Astrocyte of the cerebellum (primary cell): ENCODE results near the gene ACIN1.

Source experiments
- DNase-seq: peaks from one replicate; pipeline ENCODE4 v3.0.0-alpha.2; 2011; ENCODE audit warnings: low read depth
- H3K4me3 ChIP-seq: 2 replicates; pipeline ENCODE4 v1.5.1; 2011; ENCODE audit warnings: mild to moderate bottlenecking, low read depth, low read length, moderate library complexity
- in situ Hi-C: cut with HindIII; loops from 2 replicates; pipeline ENCODE4 v1.10.0; 2017; ENCODE audit warnings: low sequenced_read_pairs
- TF ChIP-seq, protein P1 (sequence below): IDR thresholded peaks from 2 replicates; pipeline ENCODE4 v1.5.1; 2012; ENCODE audit warnings: low read length, low read depth, moderate library complexity, mild to moderate bottlenecking; ENCODE audit errors: missing control alignments

ACIN1 gene

DNA sequence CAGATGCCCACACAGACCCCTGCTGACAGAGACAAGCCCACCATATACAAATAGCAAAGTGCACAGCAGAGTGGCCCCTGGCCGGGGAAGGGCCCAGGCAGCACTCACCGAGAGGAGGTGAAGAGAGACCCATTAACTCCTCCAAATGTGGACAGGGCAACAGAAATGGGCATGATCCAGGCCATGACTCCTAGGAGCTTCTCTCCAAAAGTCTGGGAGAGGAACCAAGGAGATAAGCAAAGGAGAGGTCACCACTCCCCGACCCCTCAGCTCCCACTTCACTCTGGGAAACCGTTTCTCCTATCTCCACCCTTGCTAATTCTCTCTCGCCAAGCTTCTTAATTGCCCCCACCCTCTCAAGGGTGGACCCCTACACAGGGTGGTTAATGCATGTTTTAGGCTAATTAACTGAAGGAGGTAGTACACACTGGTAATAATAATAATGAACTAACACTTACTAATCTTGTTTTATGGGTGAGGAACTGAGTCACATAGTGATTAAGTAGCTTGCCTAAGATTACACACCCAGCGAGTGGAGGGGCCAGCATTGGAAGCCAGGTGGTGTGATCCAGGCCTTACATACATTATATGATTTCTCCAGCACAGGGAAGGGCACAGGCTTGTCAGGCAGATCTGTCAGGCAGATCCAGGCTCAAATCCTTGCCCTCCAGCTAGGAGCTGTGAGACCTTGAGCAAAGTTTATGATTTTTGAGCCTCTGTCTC, 43.0 kb upstream of the ACIN1 start:
- TF ChIP-seq, protein P1, sequence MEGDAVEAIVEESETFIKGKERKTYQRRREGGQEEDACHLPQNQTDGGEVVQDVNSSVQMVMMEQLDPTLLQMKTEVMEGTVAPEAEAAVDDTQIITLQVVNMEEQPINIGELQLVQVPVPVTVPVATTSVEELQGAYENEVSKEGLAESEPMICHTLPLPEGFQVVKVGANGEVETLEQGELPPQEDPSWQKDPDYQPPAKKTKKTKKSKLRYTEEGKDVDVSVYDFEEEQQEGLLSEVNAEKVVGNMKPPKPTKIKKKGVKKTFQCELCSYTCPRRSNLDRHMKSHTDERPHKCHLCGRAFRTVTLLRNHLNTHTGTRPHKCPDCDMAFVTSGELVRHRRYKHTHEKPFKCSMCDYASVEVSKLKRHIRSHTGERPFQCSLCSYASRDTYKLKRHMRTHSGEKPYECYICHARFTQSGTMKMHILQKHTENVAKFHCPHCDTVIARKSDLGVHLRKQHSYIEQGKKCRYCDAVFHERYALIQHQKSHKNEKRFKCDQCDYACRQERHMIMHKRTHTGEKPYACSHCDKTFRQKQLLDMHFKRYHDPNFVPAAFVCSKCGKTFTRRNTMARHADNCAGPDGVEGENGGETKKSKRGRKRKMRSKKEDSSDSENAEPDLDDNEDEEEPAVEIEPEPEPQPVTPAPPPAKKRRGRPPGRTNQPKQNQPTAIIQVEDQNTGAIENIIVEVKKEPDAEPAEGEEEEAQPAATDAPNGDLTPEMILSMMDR: no peak
- DNase-seq: no peak
- H3K4me3 ChIP-seq: no peak overlapping the region
- in situ Hi-C loops: no loop called here

DNA sequence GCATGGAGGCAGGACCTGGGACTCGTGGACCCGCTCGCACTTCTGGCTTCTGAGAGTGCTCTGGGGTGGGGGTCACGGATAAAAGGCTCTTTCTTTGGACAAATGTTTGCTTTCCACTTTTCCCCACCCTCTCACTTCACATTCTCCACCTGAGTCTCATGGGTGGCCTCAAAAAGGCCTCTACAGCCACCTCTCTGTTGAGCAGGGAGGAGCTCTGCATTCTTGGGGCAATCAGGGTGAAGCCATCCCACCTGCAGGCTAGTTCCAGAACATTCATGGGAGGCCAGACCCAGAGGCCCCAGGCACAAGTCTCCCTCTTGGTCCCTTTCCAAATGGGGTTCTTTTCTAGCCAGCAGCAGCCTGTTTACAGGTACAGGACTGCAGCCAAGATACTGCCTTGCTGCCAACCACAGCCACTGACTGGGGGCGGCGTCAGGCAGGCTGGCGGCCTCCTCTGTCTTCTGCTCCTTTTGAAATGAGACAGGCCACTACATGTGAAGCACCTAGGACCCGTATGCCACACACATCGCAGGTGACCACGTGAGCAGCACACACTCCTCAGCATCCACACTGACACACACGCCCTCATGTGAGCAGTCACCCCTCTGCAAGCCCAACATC, 42.4 kb upstream of the ACIN1 start:
- TF ChIP-seq, protein P1: no peak
- no peak overlapping the region for H3K4me3 ChIP-seq
- in situ Hi-C loops: no loop called here
- no peak for DNase-seq

DNA sequence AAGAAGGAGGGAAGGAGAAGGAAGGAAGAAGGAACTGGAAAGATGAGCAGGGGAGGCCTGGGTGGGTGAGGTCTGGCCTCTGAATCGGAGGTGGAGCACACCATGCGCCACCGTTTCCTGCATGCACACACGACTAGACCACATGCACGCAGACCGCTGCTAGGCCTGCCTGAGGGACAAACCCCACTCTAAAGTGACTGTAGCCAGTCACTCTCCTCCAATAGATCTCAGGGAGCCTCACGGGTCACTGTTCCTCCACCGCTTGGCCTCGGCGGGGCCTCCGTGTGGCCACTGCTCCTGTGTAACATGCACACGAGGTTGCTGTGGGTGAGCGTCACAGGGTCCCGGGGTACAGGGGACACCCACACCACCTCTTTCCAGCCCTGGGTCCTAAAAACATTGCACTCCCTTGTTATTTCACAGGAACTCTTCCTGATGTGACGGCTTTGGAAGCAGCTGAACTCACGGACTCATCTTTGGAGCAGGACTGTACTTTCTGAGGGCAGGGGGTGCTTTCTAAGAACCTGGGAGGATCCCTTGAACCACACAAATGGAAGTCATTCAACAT, 41.7 kb upstream of the ACIN1 start:
- in situ Hi-C loops: no loop called here
- TF ChIP-seq, protein P1: no peak
- no peak for DNase-seq
- no peak overlapping the region for H3K4me3 ChIP-seq

DNA sequence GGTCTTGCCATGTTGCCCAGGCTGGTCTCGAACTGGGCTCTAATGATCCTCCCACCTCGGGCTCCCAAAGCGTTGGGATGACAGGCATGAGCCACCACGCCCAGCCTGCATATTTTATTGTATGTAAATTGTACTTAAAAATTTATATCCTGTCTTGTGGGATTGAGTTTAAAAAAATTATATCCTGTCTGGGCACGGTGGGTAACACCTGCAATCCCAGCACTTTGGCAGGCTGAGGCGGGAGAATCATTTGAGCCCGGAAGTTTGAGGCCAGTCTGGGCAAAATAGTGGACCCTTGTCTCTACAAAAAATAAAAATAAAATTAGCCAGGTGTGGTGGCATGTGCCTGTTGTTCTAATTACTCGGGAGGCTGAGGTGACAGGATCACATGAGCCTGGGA, 38.0 kb upstream of the ACIN1 start:
- TF ChIP-seq, protein P1: no peak
- DNase-seq: no peak
- H3K4me3 ChIP-seq: no peak overlapping the region
- in situ Hi-C loops: no loop called here

DNA sequence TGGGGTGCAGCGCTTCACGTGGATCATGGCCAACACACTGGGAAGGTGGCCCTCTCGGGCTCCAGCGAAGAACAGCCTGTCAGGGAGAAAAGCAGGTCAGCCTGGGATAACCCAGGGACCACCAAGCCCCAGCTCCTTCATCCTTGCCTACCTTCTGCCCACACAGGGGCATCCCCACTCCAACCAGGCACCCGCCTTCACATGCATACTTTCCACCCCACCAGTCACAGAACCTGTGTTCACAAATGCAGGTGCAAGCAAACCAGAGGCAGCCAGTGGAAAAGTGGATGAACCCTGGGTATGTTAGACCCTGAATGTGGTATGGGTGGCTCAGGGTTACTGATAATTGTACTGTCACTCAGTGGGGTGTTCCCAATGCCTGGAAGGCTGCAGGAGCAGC, 36.5 kb upstream of the ACIN1 start:
- no peak overlapping the region for H3K4me3 ChIP-seq
- in situ Hi-C loops: no loop called here
- DNase-seq: no peak
- TF ChIP-seq, protein P1: no peak

DNA sequence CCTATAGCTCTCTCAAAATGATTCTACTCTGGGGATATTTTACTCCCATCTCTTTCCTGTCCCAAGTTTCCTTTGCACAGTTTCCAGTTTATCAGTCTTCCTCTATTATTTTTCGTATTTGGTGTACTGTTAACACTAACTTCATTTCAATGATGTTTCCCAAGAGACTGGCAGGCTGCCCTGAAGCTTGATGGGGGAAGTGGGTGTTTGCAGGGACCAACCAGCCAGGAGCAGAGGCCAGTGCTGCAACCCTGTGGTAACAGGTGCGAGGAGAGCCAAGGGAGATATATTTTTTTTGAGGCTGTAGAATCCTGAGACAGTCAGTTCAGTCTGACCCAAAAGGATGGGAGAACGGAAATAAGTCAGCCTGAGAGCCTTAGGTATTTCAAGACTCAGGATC, 35.9 kb upstream of the ACIN1 start:
- H3K4me3 ChIP-seq: no peak overlapping the region
- TF ChIP-seq, protein P1: no peak
- in situ Hi-C loops: no loop called here
- DNase-seq: no peak
